Middle frontal gyrus (tissue), 1 donor: ENCODE data around the gene DUOXA2.
"Not testable (repeated sequence)": the region's sequence is repeated elsewhere in the genome, so short reads cannot be mapped to it uniquely, and the experiment has no call there.

Experiments
- DNase-seq: peaks from one replicate; pipeline ENCODE4 v3.0.0-alpha.2; 2015; ENCODE audit warnings: low spot score; ENCODE audit errors: extremely low spot score

Gene DUOXA2

DNA sequence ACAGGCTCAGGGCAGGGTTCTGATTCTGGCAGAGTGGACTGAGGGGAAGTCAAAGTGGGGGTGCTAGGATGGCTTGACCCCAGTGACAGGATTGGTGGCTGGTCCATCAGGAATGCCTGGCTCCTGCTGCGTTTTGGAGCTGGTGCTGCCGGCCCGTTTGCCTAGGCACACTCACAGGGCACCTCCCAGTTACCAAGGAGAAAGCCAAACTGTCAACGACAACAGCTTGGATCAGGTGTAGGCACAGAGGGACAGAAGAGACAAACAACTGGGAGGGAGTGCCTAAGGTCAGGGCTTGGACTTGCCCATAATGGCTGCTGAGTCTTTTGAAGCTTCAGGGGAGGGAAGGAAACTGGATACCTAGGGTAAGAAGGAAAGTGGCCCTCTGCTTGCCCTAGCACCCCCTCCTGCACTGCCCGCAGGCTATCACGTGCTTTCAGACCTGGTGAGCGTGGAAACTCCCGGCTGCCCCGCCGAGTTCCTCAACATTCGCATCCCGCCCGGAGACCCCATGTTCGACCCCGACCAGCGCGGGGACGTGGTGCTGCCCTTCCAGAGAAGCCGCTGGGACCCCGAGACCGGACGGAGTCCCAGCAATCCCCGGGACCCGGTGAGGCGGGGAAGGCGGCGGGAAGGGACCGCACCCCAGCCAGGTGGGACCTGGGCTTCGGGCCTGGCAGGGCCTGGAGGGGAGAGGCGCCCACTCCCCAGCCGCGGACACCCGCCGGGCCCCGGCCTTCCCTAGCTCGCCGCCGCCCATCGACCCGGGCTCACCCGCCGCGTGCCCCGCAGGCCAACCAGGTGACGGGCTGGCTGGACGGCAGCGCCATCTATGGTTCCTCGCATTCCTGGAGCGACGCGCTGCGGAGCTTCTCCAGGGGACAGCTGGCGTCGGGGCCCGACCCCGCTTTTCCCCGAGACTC lies 20.8 kb downstream of the DUOXA2 start:
- no peak for DNase-seq

DNA sequence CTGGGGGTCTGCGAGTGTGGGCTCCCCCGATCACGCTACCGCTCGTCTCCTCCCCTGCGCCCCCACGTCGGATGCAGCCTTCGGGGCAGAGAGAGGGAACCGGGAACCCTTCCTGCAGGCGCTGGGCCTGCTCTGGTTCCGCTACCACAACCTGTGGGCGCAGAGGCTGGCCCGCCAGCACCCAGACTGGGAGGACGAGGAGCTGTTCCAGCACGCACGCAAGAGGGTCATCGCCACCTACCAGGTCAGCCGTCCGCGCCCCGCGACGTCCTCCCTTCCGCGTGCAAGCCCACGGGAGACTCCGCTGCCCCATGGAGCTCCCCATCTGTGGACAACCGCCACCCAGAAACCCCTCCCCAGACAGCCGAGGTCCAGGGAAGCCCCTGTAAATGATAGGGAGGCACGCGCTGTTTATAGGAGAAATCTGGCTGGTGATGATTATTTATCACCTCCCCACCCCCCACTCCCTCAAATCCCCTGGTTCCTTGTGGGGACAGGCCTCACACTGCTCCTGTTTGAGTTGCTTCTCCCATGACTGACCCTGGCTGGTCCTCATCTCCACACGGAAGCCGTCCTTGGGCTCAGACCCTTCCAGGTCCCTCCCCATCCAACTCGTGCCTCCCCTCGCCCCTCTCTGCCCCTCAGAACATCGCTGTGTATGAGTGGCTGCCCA lies 21.7 kb downstream of the DUOXA2 start:
- not testable (repeated sequence) for DNase-seq

DNA sequence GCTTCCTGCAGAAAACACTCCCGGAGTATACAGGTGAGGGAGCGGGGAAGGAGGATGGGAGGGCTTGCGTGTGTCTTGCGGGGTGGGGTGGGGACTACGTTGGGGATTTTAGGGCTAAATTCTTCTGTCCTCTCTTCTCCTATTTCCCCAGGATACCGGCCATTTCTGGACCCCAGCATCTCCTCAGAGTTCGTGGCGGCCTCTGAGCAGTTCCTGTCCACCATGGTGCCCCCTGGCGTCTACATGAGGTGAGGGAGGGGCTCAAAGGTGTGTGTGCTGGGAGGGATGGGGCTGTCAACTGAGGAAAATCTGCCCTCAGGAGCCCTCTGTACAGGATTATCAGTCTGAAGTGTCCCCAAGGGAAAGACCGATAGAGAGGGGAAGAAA lies 22.2 kb downstream of the DUOXA2 start:
- no peak for DNase-seq

DNA sequence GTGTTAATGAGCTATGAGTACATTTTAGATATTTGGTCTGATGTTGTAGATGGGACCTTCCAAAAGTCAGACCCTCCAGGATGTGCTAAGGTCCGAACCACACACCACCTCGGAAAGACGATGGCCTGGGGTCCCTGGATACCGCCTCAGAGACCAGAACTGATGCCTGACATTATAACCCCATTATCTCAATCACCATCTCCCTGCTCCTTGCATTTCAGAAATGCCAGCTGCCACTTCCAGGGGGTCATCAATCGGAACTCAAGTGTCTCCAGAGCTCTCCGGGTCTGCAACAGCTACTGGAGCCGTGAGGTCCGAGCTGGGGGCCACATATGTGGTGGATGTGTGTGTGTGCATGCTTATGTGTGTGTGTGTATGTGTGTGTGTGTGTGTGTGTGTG lies 23.6 kb downstream of the DUOXA2 start:
- no peak for DNase-seq

DNA sequence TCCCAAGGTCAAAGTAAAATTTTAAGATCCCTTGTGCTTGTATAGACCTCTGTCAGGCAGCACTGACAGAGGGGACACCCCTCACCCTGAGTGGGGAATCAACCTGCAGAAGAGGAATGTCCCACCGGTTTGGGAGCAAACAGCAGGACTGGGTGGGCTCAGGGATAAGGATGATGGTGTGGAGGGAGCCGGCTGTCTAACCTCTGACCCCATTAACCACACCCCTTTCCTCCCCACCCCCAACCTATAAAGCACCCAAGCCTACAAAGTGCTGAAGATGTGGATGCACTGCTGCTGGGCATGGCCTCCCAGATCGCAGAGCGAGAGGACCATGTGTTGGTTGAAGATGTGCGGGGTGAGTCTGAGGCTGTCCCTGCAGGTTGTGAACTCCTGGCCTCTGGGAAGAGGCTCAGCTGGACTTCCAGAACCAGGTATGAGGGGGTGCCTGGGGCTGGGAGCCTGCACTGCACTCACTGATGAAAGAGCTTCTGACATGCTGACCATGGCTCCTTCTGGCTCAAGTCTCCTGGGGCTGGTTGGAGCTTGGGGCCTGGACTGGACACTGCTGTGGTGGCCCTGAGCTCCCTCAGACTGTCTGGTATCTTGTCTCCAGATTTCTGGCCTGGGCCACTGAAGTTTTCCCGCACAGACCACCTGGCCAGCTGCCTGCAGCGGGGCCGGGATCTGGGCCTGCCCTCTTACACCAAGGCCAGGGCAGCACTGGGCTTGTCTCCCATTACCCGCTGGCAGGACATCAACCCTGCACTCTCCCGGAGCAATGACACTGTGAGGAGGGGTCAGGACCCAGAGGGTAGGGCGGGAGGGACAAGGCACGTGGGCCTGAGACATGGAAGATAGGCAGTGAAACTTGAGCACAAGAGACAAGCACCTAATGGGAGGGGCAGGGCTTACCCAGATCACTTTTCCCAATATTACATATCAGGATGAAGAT lies 25.0 kb downstream of the DUOXA2 start:
- DNase-seq = no peak

DNA sequence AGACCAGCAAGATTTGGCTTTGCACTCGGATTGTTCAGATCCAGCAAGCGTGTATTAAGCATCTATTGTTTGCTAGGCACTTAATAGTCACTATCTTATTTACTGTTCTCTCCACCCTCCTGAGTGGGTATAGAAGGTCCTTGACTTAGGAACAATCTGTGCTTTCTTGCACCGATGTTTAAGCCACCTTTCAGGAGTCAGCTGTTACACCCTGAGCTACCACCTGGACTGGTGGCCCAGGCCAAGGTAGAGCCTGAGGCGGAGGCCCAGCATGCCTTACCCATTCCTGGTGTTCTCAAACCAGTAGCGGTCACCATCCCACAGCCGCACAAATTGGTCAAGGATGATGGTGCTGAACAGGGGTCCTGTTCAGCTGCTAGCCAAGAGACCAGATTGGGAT lies 25.6 kb downstream of the DUOXA2 start:
- no peak for DNase-seq

DNA sequence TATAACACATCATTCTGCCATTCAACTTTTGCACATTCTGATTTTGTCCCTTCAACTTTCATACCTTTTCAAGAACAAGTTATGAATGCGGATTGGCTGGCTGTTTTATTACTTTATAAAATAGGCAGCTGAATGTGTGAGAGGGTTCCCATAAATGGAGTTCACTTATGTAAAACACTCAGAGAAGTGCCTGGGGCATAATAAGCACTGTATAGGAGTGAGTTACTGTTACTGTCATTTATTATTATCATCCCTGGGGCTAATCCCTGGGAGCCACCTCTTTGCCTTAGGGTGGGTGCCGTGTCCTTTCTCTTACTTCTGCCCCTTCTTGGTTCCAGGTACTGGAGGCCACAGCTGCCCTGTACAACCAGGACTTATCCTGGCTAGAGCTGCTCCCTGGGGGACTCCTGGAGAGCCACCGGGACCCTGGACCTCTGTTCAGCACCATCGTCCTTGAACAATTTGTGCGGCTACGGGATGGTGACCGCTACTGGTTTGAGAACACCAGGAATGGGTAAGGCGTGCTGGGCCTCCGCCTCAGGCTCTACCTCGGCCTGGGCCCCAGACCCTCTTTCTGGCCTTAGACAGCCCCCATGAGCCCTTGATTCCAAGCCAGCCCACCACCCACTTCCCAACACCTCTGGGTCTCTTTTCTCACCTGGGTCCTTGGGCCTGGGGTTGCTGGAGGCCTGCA lies 26.6 kb downstream of the DUOXA2 start:
- no peak for DNase-seq

DNA sequence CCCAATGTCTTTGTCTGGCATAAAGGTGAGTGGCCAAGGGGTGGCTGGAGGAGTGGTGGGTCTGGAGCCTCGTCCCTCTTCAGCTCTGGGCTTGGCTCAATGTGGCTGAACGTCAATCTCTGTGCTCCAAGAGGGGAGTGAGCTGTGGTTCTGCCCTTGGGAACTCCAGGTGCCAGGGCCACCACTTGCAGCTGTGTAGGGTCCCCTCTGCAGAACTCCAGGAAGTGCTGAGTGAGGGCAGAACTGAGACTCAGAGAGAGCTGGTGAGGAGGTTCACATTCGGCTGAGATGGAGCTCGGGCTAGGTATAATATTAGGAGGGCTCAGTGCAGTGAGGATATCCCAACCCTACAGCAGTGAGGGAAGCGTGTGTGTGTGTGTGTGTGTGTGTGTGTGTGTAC lies 27.3 kb downstream of the DUOXA2 start:
- no peak for DNase-seq

DNA sequence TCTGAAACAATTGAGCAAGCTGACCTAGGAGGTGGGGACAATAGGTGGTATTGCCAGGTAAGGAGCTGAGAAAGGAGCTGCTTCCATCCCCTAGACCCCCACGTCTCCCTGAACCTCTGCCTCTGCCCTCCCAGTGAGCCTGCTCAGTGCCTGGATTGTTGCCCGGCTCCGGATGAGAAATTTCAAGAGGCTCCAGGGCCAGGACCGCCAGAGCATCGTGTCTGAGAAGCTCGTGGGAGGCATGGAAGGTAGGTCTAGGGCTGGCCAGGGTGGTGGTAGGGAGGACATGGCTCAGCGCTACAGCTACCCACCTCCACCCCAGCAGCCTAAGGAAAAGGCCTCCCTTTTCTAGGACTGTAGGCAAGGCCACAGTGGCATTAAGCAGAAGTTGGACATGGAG lies 28.9 kb downstream of the DUOXA2 start:
- DNase-seq = no peak

DNA sequence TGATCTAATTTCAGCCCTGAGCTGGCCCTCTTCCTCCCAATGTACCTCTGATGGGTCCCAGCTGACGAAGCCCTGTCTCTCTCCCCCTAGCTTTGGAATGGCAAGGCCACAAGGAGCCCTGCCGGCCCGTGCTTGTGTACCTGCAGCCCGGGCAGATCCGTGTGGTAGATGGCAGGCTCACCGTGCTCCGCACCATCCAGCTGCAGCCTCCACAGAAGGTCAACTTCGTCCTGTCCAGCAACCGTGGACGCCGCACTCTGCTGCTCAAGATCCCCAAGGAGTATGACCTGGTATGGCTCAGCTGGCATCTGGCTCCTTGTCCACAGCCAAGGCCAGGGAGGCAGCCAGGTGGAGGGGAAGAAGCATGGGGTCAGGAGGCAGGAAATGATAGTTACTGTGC lies 29.8 kb downstream of the DUOXA2 start:
- DNase-seq = no peak

DNA sequence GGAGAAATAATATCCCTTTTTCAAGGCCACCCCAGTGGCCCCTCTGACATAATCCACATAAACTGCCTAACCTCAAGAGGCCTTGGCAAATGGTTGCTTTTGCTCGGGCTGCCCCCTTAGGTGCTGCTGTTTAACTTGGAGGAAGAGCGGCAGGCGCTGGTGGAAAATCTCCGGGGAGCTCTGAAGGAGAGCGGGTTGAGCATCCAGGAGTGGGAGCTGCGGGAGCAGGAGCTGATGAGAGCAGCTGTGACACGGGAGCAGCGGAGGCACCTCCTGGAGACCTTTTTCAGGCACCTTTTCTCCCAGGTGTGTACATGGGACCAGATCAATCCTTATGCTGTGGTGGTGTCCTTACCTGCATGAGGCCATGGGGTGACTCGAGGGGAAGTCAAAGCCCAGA lies 30.6 kb downstream of the DUOXA2 start:
- DNase-seq = no peak

DNA sequence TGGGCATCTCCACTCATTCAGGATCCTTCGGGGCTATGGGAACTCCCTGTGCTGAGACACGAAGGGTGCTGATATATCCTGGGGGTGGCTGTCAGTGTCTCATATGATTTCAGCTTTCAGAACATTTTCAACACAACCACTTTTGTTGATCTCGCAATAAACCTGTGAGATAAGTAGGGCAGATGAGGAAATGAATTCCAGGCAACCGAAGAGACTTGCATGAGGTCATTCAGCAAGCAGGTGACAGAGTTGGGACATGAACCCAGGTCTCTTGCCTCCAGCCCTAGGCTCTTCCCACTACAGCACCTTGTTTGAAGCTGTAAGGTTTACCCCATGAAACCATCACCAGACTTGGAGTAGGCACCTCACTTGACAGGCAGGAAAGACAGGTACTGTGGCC lies 32.3 kb downstream of the DUOXA2 start:
- DNase-seq = no peak

DNA sequence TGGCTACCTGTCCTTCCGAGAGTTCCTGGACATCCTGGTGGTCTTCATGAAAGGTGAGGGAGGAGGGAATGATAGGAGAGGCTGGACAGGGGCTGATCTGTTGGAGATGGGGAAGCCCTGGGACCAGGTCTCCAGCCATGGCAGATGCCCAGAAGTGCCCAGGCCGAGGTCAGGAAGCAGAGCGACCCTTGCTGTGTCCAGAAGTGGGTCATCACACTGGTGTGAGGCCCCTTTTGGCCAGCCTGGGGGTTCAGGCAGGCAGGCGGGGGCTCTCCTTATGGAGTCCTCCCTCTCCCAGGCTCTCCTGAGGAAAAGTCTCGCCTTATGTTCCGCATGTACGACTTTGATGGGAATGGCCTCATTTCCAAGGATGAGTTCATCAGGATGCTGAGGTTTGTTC lies 33.5 kb downstream of the DUOXA2 start:
- no peak for DNase-seq

DNA sequence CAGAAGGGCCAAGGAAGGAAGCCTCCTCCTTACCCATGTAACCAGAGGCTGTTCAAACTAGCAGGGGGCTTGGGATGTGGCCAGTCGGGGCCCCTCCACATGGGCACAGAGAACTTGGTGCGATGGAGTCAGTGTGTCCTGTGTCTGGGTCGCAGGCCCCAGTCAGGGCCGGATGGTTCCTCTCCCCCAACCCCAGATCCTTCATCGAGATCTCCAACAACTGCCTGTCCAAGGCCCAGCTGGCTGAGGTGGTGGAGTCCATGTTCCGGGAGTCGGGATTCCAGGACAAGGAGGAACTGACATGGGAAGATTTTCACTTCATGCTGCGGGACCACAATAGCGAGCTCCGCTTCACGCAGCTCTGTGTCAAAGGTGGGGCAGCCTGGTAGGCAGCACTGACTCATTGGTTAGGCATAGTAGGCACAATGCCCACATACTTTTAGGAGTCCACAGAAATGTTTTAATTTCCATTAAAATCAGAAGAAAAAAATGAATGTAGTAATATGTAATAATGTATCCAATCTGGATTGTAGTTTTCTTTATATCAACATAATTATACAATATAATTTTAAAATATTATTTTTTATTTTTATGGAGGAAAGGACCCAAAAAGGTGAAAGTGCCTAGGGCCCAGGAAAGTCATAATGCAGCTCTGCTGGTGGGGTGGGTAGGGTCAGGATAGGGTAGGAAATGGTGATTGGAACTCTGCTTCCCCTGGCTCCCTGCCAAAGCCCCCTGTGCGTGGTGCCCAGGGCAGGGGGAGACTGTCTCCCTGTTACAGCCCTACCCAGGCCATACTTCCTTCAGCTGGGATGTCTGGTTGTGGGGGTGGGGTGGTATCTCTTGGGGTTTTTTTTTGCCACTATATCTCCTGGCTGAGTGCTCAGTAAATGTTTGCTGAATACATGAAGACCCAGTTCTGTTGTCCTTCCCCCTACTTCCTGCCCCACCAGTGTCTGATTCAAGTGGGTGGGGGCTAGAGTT lies 34.2 kb downstream of the DUOXA2 start:
- no peak for DNase-seq

DNA sequence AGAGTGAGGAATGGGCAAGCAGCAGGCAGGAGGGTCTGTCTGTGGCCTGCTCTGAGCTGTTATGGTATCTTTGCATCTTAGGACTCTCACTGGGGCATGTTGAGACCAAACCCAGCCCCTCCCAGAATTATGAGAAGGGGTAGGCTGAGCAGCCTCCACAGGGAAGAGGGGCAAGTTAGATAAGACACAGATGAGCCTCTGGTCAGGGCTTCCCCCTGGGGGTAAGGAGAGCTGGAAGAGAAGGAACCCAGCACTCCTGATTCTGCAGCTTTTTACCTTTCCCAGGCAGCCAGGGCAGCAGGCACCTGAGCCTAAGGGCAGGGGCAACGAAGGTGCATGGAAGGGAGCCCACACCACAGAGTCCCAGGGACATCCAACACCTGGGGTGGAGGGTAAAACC lies 34.9 kb downstream of the DUOXA2 start:
- no peak for DNase-seq

DNA sequence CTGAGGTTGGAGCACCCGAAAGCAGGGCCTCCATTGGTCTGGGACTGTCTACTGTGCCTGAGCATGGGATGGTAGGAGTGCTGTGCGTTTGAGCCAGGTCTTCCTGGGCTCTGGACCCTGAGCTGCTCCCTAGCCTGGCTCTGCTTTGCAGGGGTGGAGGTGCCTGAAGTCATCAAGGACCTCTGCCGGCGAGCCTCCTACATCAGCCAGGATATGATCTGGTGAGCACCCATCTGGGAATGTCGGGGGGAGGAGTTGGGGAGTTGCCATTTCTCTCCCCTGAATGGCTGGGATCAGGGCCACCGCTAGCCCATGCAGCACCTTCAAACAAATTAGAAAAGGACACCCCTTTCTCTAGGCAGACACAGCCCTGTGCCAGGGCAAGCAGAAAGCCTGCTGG lies 36.4 kb downstream of the DUOXA2 start:
- DNase-seq = no peak

DNA sequence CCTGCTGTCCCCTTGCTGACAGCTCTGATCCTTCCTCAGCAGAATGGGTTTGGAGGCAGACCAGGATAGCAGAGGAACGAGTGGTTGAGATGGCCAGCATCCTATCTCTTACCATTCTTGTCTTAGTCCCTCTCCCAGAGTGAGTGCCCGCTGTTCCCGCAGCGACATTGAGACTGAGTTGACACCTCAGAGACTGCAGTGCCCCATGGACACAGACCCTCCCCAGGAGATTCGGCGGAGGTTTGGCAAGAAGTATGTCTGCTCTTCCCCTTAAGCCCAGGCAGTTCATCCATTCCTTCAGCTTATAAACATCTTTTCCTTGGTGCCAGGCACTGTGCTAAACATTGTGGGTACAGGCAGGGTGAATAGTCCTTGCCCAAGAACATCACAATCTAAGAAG lies 36.9 kb downstream of the DUOXA2 start:
- no peak for DNase-seq

DNA sequence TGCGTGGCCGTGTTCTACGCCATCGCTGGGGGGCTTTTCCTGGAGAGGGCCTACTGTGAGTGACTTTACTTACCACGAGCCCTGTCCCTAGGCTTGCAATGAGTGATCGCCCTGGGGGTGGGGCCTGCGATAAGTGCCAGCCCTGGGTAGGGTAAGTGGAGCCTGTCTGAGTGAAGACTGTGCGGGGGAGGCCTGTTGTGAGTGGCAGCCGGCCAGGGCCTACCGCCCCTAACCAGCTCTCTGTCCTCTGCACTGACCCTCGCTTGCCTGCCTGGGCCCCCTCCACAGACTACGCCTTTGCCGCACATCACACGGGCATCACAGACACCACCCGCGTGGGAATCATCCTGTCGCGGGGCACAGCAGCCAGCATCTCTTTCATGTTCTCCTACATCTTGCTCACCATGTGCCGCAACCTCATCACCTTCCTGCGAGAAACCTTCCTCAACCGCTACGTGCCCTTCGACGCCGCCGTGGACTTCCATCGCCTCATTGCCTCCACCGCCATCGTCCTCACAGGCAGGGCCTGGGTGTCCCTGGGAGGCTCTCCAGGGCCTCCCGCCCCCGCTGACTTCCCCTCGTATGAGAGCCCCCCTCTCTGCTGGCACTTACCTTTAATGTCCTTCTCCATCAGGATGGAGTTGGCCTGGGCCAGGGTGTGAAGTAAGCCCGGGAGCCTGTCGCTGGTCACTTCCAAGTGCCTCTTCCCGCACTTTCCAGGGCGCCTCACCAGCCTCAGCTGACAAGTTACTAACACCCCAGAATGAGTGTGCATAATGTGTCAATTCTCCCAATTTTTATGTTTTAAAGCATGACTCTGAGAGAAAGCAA lies 38.1 kb downstream of the DUOXA2 start:
- no peak for DNase-seq

DNA sequence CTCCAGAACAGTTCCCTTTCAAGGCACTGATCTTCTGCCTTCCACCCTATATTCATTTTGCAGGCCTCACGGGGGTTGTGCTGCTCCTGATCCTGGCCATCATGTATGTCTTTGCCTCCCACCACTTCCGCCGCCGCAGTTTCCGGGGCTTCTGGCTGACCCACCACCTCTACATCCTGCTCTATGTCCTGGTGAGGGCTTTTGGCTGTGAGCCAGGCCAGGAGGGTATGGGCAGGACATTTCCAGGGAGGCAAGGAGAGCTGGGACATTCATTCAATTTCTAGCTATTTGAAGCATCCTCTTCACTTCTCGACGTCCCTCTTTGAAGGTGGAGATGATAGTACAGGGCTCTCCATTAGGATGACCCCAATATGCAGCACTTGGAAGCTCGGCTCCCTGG lies 41.6 kb downstream of the DUOXA2 start:
- DNase-seq = no peak
